Small intestine (tissue), 7 donors: Measurements from ENCODE around the gene HSD17B7. TPM values are rescaled to one million over a fixed set of nuclear protein-coding genes. Genes with fewer than 3 reads are reported as not detected.
A peak's percentile ranks its signal among the peaks of the same experiment; 100 is the strongest.

ENCODE experiments used
- DNase-seq, 2 donors: peaks; one replicate each; pipeline versions ENCODE4 v3.0.0 to v3.0.0-alpha.2; 2013
- FAIRE-seq: peaks from 2 replicates; lab custom pipeline; 2012; peaks lifted over from hg19 to GRCh38; lab: Jason Lieb, UNC
- H3K27ac ChIP-seq, 3 donors: one replicate each; pipeline ENCODE4 v1.5.1; 2013; ENCODE audit warnings: low read length in 2 of 3, mild to moderate bottlenecking in 2 of 3, control low read depth in 1 of 3, inconsistent platforms in 1 of 3, low read depth in 1 of 3, moderate library complexity in 1 of 3
- H3K27me3 ChIP-seq, 3 donors: one replicate each; pipeline ENCODE4 v1.6.1; 2013; ENCODE audit warnings: low read length in 3 of 3, inconsistent platforms in 1 of 3; ENCODE audit not compliant: control insufficient read depth in 3 of 3, insufficient read depth in 3 of 3
- H3K36me3 ChIP-seq, 3 donors: one replicate each; pipeline ENCODE4 v1.6.1; 2013; ENCODE audit warnings: low read length in 3 of 3, inconsistent platforms in 1 of 3, low read depth in 1 of 3, mild to moderate bottlenecking in 1 of 3, moderate library complexity in 1 of 3; ENCODE audit not compliant: control insufficient read depth in 3 of 3, insufficient read depth in 2 of 3
- H3K4me1 ChIP-seq, 3 donors: one replicate each; pipeline ENCODE4 v1.6.1; 2013; ENCODE audit warnings: low read length in 2 of 3, inconsistent platforms in 1 of 3, low read depth in 1 of 3, mild to moderate bottlenecking in 1 of 3, moderate library complexity in 1 of 3; ENCODE audit not compliant: control insufficient read depth in 3 of 3, insufficient read depth in 2 of 3
- H3K4me3 ChIP-seq, 3 donors: one replicate each; pipeline ENCODE4 v1.5.1; 2013; ENCODE audit warnings: low read length in 3 of 3, control low read depth in 1 of 3, inconsistent platforms in 1 of 3, low read depth in 1 of 3, mild to moderate bottlenecking in 1 of 3, moderate library complexity in 1 of 3
- H3K9me3 ChIP-seq, 2 donors: one replicate each; pipeline ENCODE4 v1.6.1; 2013; ENCODE audit warnings: low read depth in 1 of 2, low read length in 1 of 2; ENCODE audit not compliant: control insufficient read depth in 2 of 2, insufficient read depth in 1 of 2
- WGBS, 3 donors: extraction: QIAGEN DNeasy Blood & Tissue Kit; methylation state at CpG; one replicate each; pipeline ENCODE4 v1.1.7; 2013; 5-methylcytosine and 5-hydroxymethylcytosine counted together
- polyA plus RNA-seq, 4 donors: library from polyadenylated mRNA; stranded (reverse) in 3 of 4; unstranded in 1 of 4; fragments of 200-250 nt in 3 of 4; fragments of 120-200 nt in 1 of 4; gene quantifications; one replicate each; pipeline versions ENCODE4 v1.2.1 to v1.2.3, GENCODE V29; 2013
- donor health status: healthy with polysubstance abuse.
- donor health status: control.
- donor health status: control.
- donor health status: Bipolar disorder and iron deficiency.
- donor health status: healthy.

Gene HSD17B7
- polyA plus RNA-seq, 4 donors = 6.2 to 21.3 (median 11.5) TPM

DNA sequence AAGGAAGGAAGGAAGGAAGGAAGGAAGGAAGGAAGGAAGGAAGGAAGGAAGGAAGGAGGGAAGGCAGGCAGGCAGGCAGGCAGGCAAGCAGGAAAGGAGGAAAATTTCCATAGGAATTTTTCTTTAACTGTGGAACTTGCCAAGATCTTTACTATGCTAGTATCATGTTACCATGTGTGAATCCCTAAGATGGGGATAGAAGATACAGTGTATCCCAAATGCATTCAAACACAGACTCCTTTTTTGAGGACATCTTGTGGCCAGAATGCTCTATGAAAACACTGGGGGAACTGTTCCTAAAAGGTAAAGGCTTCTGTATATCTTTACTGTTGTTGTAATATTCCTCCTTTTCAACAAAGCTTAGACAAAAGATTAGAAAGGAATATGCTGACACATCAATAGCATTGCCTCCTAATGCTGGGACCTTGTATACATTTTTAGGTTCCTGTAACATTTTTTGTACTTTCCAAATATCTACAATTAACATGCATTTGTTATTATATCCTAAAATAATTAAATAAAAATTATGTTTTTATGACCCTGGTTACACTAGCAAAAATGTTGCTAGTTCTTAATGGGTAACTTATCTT lies 49.8 kb downstream of the HSD17B7 start:
- no peak overlapping the region for H3K27ac ChIP-seq
- no peak overlapping the region for H3K4me3 ChIP-seq
- peaks cover 0 to 2% (median 0%) of the 10 kb centered on the region in 3 donors for H3K27me3 ChIP-seq
- DNase-seq = no peak
- peaks cover 0 to 5% of the 10 kb centered on the region in 2 donors for H3K9me3 ChIP-seq
- H3K4me1 ChIP-seq = no peaks in the 10 kb centered on the region
- FAIRE-seq = no peak
- no peaks in the 10 kb centered on the region for H3K36me3 ChIP-seq

GRCh38 chr1:162844153-162844552 lies 53.7 kb downstream of the HSD17B7 start:
- Histone ChIP-seq H3K27me3 (no peaks in the 10 kb centered on the region), H3K36me3 (no peaks in the 10 kb centered on the region), H3K27ac (no peak overlapping the region), H3K4me1 (no peaks in the 10 kb centered on the region), H3K4me3 (no peak overlapping the region), H3K9me3 (no peaks in the 10 kb centered on the region)
- FAIRE-seq (no peak), DNase-seq (no peak)
- WGBS, 3 donors = 71 to 90% (median 82%) methylated on average over 1 of the region's 1 CpG

DNA sequence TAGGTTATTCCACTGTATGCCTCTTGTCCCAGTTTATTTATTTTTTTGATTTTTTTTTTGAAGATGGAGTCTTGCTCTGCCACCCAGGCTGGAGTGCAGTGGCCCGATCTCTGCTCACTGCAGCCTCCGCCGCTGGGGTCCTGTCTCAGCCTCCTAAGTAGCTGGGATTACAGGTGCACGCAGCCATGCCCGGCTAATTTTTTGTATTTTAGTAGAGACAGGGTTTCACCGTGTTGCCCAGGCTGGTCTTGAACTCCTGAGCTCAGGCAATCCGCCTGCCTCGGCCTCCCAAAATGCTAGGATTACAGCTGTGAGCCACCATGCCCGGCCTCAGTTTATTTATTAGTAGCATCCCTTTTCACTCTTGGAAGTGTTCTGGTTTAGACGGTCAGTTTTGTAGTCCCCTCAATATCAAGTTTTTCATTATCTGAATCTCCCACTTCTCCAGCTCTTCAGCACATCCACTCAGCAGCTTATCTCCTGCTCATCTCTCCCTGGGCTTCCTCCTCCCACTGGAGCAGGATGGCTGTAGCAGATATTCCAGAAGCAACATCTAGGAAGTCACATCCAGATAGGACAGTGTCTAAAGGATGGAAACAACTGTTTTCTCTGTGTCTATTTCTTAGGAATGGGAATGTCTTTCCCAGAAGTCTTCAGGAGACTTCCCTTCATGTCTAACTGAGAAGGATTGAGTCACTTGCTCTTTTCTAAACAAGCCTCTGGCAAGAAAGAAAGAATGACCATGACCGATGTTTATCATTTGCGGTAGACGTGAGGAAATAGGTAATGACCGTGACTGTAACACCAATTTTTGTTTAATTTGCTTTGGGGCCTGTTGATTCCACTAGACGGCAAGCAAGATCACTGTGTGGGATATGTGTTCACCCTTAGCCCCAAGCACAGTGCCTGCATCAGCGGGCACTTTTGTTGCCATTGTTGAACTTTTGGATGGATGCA lies 56.0 kb downstream of the HSD17B7 start:
- Histone ChIP-seq H3K27me3 (no peaks in the 10 kb centered on the region), H3K4me3 (no peak overlapping the region), H3K36me3 (no peaks in the 10 kb centered on the region), H3K4me1 (no peaks in the 10 kb centered on the region), H3K27ac (no peak overlapping the region), H3K9me3 (no peaks in the 10 kb centered on the region)
- DNase-seq (no peak), FAIRE-seq (no peak)
- WGBS, 3 donors = 87 to 90% (median 88%) methylated on average over 16 of the region's 16 CpGs

DNA sequence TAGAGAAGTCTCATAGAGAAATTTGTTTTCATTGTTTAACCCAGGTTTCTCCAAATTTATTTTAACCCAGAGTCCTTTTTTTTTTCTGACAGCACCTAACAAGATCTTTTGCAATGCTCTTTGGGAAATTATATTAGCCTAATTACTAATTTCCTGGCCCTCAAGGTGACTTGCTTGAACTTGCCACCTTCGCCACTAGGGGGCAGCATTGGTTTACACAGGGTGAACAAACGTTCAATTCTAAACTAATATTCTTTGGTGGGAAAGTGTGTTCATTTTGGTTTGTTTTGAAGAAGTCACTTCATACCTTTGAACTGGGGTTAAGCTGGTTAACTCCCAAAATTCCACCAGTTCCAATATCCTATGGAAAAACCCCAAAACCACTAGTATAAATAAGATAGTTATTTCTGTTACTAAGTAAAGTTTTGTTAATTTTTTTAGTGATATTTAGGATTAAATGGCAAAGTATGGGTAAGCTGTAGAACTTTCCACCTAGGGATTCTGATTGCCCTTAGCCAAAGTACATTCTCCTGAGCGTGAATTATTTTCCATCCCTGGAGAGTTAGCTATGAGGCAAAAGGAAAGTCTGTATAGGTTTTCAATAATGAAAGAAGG lies 57.4 kb downstream of the HSD17B7 start:
- H3K36me3 ChIP-seq = no peaks in the 10 kb centered on the region
- DNase-seq = peak; percentile 67
- H3K9me3 ChIP-seq = no peaks in the 10 kb centered on the region
- H3K27me3 ChIP-seq = peaks cover 0 to 2% (median 0%) of the 10 kb centered on the region in 3 donors
- H3K4me1 ChIP-seq = no peaks in the 10 kb centered on the region
- no peak overlapping the region for H3K4me3 ChIP-seq
- 6 to 11% (median 9%) methylated on average over 3 of the region's 3 CpGs for WGBS, 3 donors
- FAIRE-seq = peak; percentile 33
- H3K27ac ChIP-seq = no peak overlapping the region

GRCh38 chr1:162849711-162850110 lies 59.2 kb downstream of the HSD17B7 start:
- WGBS, 3 donors = 45 to 55% (median 54%) methylated on average over 2 of the region's 2 CpGs
- DNase-seq (no peak), FAIRE-seq (no peak)
- Histone ChIP-seq H3K27ac (no peak overlapping the region), H3K9me3 (no peaks in the 10 kb centered on the region), H3K4me3 (no peak overlapping the region), H3K4me1 (no peaks in the 10 kb centered on the region), H3K27me3 (peaks cover 0 to 2% (median 0%) of the 10 kb centered on the region in 3 donors), H3K36me3 (no peaks in the 10 kb centered on the region)

DNA sequence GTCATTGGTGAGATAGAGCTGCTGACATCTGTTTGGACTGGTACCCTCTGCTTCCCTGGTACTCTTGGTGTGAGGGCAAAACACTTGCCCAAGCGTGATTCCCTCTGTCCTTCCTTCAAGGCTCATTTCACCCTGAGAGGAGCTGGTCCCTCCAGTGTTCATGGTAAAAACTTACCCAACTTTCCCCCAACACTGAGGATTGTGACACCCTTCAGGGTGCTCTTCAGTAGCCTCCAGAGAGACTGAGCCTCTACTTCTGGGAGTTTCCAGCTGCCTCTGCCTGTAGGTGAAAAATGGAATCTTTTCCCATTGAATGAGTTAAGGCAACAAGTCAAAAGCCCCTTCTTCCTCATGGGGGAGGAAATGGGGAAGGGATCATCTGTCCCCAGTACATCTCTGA lies 60.8 kb downstream of the HSD17B7 start:
- FAIRE-seq = no peak
- 79 to 89% (median 85%) methylated on average over 1 of the region's 1 CpG for WGBS, 3 donors

GRCh38 chr1:162854245-162854882 lies 63.9 kb downstream of the HSD17B7 start:
- H3K4me3 ChIP-seq = no peak overlapping the region
- H3K27me3 ChIP-seq = peaks cover 0 to 2% (median 0%) of the 10 kb centered on the region in 3 donors
- WGBS, 3 donors = 31 to 37% (median 32%) methylated on average over 4 of the region's 4 CpGs
- peak; percentile 72 for FAIRE-seq
- peak; percentile 63 to 68 for DNase-seq
- no peaks in the 10 kb centered on the region for H3K36me3 ChIP-seq
- H3K27ac ChIP-seq = no peak overlapping the region
- no peaks in the 10 kb centered on the region for H3K9me3 ChIP-seq
- H3K4me1 ChIP-seq = no peaks in the 10 kb centered on the region

More for the DNA sequence above, 60.8 kb downstream of the HSD17B7 start:
- H3K4me3 ChIP-seq = no peak overlapping the region
- H3K27me3 ChIP-seq = peaks cover 0 to 2% (median 0%) of the 10 kb centered on the region in 3 donors
- H3K27ac ChIP-seq = no peak overlapping the region
- H3K36me3 ChIP-seq = no peaks in the 10 kb centered on the region
- no peak for DNase-seq
- no peaks in the 10 kb centered on the region for H3K9me3 ChIP-seq
- no peaks in the 10 kb centered on the region for H3K4me1 ChIP-seq
